ENCODE results near the gene ITPR1.
A peak's percentile ranks its signal among the peaks of the same experiment; 100 is the strongest.

The ITPR1 gene

DNA sequence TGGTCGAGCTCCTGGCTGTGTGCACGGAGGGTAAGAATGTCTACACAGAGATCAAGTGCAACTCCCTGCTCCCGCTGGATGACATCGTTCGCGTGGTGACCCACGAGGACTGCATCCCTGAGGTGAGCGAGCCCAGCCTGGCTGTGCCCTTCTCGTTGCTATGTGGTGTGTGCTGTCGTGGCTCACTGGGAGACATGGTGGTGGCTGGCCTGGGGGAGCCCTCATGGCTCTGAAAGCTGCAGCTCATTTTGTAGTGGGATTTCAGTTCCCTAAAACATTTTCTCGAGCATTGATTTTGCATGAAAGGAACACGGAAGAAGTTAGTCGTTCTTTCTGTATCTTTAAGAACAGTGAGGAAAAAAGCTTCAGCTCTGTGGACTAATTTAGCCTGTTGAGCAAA is 200.5 kb downstream of the ITPR1 start:
- H3K27me3 ChIP-seq (ENCODE audit: insufficient read depth, low read length, poor library complexity, severe bottlenecking), result no peaks in the 10 kb centered on the region
- no peak overlapping the region for H3K9ac ChIP-seq (ENCODE audit: low read depth, low read length, poor library complexity, severe bottlenecking)
- peaks cover 12% of the 10 kb centered on the region for H3K4me1 ChIP-seq (ENCODE audit: insufficient read depth, low read length, poor library complexity, severe bottlenecking)
- H3K9me3 ChIP-seq (ENCODE audit: insufficient read depth, low read depth, low read length), result no peaks in the 10 kb centered on the region
- no peaks in the 10 kb centered on the region for H3F3A ChIP-seq (ENCODE audit: low read depth)
- H4K20me1 ChIP-seq (ENCODE audit: insufficient read depth, low read length, poor library complexity, severe bottlenecking), result no peaks in the 10 kb centered on the region
- no peak overlapping the region for H2AFZ ChIP-seq (ENCODE audit: low read length)
- no peaks in the 10 kb centered on the region for H3K79me2 ChIP-seq (ENCODE audit: insufficient read depth, low read length)
- no peaks in the 10 kb centered on the region for H3K9me2 ChIP-seq (replicated peaks; ENCODE audit: low read depth, low read length)
- peaks cover 47% of the 10 kb centered on the region; the same call in 1 of the 2 replicates for H3K36me3 ChIP-seq (ENCODE audit: insufficient read depth, low read length)
- no peak overlapping the region for H3K4me3 ChIP-seq (ENCODE audit: low read length, poor library complexity, severe bottlenecking)
- TF ChIP-seq, protein P1, sequence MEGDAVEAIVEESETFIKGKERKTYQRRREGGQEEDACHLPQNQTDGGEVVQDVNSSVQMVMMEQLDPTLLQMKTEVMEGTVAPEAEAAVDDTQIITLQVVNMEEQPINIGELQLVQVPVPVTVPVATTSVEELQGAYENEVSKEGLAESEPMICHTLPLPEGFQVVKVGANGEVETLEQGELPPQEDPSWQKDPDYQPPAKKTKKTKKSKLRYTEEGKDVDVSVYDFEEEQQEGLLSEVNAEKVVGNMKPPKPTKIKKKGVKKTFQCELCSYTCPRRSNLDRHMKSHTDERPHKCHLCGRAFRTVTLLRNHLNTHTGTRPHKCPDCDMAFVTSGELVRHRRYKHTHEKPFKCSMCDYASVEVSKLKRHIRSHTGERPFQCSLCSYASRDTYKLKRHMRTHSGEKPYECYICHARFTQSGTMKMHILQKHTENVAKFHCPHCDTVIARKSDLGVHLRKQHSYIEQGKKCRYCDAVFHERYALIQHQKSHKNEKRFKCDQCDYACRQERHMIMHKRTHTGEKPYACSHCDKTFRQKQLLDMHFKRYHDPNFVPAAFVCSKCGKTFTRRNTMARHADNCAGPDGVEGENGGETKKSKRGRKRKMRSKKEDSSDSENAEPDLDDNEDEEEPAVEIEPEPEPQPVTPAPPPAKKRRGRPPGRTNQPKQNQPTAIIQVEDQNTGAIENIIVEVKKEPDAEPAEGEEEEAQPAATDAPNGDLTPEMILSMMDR (conservative IDR thresholded peaks at IDR 0.05; ENCODE audit: low read length), result no peak
- no peak for TF ChIP-seq EZH2phosphoT487 (IDR thresholded peaks at IDR 0.05; ENCODE audit: borderline replicate concordance)
- no peak overlapping the region for H3K4me2 ChIP-seq (ENCODE audit: low read depth, low read length, poor library complexity, severe bottlenecking)

DNA sequence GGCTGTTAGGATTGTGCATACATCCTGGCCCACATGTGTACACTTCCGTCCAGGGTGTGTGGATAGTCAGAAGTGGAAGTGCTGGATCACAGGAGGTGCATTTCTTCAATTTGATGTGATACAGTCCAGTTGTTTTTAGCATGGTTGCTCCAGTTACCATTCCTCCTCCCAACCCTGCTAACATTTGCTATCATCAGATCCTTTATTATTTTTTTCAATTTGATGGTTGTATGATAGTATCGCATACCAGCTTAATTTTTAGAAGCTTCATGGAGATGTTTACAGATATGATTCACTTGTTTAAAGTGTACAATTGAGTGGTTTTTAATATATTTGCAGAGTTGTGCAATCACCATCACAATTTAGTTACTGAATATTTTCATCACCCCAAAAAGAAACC is 202.7 kb downstream of the ITPR1 start:
- no peaks in the 10 kb centered on the region for H4K20me1 ChIP-seq (ENCODE audit: insufficient read depth, low read length, poor library complexity, severe bottlenecking)
- H3K4me1 ChIP-seq (ENCODE audit: insufficient read depth, low read length, poor library complexity, severe bottlenecking), result peaks cover 12% of the 10 kb centered on the region
- H3K9me3 ChIP-seq (ENCODE audit: insufficient read depth, low read depth, low read length), result no peaks in the 10 kb centered on the region
- TF ChIP-seq, protein P1 (conservative IDR thresholded peaks at IDR 0.05; ENCODE audit: low read length), result no peak
- no peak for TF ChIP-seq EZH2phosphoT487 (IDR thresholded peaks at IDR 0.05; ENCODE audit: borderline replicate concordance)
- H3K27me3 ChIP-seq (ENCODE audit: insufficient read depth, low read length, poor library complexity, severe bottlenecking), result no peaks in the 10 kb centered on the region
- no peaks in the 10 kb centered on the region for H3K9me2 ChIP-seq (replicated peaks; ENCODE audit: low read depth, low read length)
- H3K79me2 ChIP-seq (ENCODE audit: insufficient read depth, low read length), result no peaks in the 10 kb centered on the region
- no peaks in the 10 kb centered on the region for H3F3A ChIP-seq (ENCODE audit: low read depth)
- H3K4me3 ChIP-seq (ENCODE audit: low read length, poor library complexity, severe bottlenecking), result no peak overlapping the region
- peak overlapping the region; percentile 39 for H3K4me2 ChIP-seq (ENCODE audit: low read depth, low read length, poor library complexity, severe bottlenecking)
- H3K36me3 ChIP-seq (ENCODE audit: insufficient read depth, low read length), result peaks cover 58% of the 10 kb centered on the region
- H3K9ac ChIP-seq (ENCODE audit: low read depth, low read length, poor library complexity, severe bottlenecking), result no peak overlapping the region
- no peak overlapping the region for H2AFZ ChIP-seq (ENCODE audit: low read length)

DNA sequence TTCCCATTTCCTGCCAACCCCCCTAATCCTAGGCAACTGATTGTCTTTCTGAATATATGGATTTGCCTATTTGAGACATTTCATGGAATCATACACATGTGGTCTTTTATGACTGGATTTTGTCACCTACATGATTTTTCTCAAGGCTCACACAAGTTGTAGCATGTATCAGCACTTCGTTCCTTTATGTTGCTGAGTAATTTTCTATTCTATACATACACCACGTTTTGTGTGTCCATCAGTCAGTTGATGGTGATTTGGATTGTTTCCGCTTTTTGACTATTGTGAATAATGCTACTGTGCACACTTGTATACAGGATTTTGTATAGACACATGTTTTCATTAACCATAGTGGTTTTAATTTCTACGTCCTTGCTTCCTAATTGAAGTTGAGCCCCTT is 203.1 kb downstream of the ITPR1 start:
- H2AFZ ChIP-seq (ENCODE audit: low read length), result no peak overlapping the region
- H4K20me1 ChIP-seq (ENCODE audit: insufficient read depth, low read length, poor library complexity, severe bottlenecking), result no peaks in the 10 kb centered on the region
- no peaks in the 10 kb centered on the region for H3K9me3 ChIP-seq (ENCODE audit: insufficient read depth, low read depth, low read length)
- no peak overlapping the region for H3K4me3 ChIP-seq (ENCODE audit: low read length, poor library complexity, severe bottlenecking)
- H3K36me3 ChIP-seq (ENCODE audit: insufficient read depth, low read length), result peaks cover 62% of the 10 kb centered on the region
- no peaks in the 10 kb centered on the region for H3F3A ChIP-seq (ENCODE audit: low read depth)
- no peaks in the 10 kb centered on the region for H3K27me3 ChIP-seq (ENCODE audit: insufficient read depth, low read length, poor library complexity, severe bottlenecking)
- H3K79me2 ChIP-seq (ENCODE audit: insufficient read depth, low read length), result no peaks in the 10 kb centered on the region
- no peak overlapping the region for H3K9ac ChIP-seq (ENCODE audit: low read depth, low read length, poor library complexity, severe bottlenecking)
- no peak for TF ChIP-seq EZH2phosphoT487 (IDR thresholded peaks at IDR 0.05; ENCODE audit: borderline replicate concordance)
- TF ChIP-seq, protein P1 (conservative IDR thresholded peaks at IDR 0.05; ENCODE audit: low read length), result no peak
- peaks cover 12% of the 10 kb centered on the region for H3K4me1 ChIP-seq (ENCODE audit: insufficient read depth, low read length, poor library complexity, severe bottlenecking)
- H3K4me2 ChIP-seq (ENCODE audit: low read depth, low read length, poor library complexity, severe bottlenecking), result no peak overlapping the region
- H3K9me2 ChIP-seq (replicated peaks; ENCODE audit: low read depth, low read length), result no peaks in the 10 kb centered on the region

Data from Loucy (cell line).